PFSK-1 (cell line): ENCODE results near the gene WFDC1.

Experiments used
- POLR2AphosphoS5 ChIP-seq: IDR thresholded peaks from 2 replicates; pipeline ENCODE4 v1.6.1; 2012; ENCODE audit warnings: low read depth, mild to moderate bottlenecking, control low read depth, low read length, moderate library complexity
- REST ChIP-seq, 2 experiments: IDR thresholded peaks; 2 replicates each; pipeline versions ENCODE4 v1.6.1 to v1.8.0; 2011 to 2012; ENCODE audit warnings: low read depth in 2 of 2, low read length in 2 of 2, control low read depth in 1 of 2, inconsistent platforms in 1 of 2, mild to moderate bottlenecking in 1 of 2, moderate library complexity in 1 of 2; ENCODE audit not compliant: insufficient read depth in 1 of 2
- SIN3A ChIP-seq: IDR thresholded peaks from 2 replicates; pipeline ENCODE4 v1.6.1; 2012; ENCODE audit warnings: mild to moderate bottlenecking, low read length, moderate library complexity, borderline replicate concordance; ENCODE audit not compliant: insufficient read depth

- TF ChIP-seq POLR2AphosphoS5 (no peak), SIN3A (no peak), REST (IDR thresholded peaks at IDR 0.05; ENCODE audit: insufficient read depth in 1 of 2, low read depth in 2 of 2, low read length in 2 of 2) (no peak)
These were observed 15.7 kb upstream of the WFDC1 start for GRCh38 chr16:84278968-84279367.
